CD4-positive, alpha-beta T cell (primary cell): ENCODE results near the gene GALK1. TPM values are rescaled to one million over a fixed set of nuclear protein-coding genes. Genes with fewer than 3 reads are reported as not detected.

Experiments used
- ATAC-seq: fragments of 200-7000 bp; cut with Tn5 transposase; one replicate; pipeline ENCODE4 v1.10.0; 2022; ENCODE audit warnings: mild to moderate bottlenecking; ENCODE audit not compliant: poor library complexity
- CTCF ChIA-PET: fragments of 350-600 bp; sonication (Branson Sonifier 250); formaldehyde crosslinking; loops from one replicate; lab custom pipeline; 2021; ENCODE audit warnings: antibody characterized with exemption, inconsistent platforms; lab: Charles Lee
- POLR2A ChIA-PET: fragments of 350-600 bp; sonication (Branson Sonifier 250); formaldehyde crosslinking; loops from one replicate; lab custom pipeline; 2021; ENCODE audit warnings: antibody characterized with exemption, inconsistent platforms; lab: Charles Lee
- DNase-seq, 14 experiments: peaks; one replicate each; pipeline ENCODE4 v3.0.0-alpha.2; 2013 to 2020; ENCODE audit warnings: mixed read lengths in 2 of 14
- H3K27ac ChIP-seq, 2 donors: one replicate each; pipeline versions ENCODE4 v1.5.1 to v1.7.0; 2013; ENCODE audit warnings: low read length in 2 of 2, low read depth in 1 of 2, mild to moderate bottlenecking in 1 of 2
- H3K27me3 ChIP-seq, 2 experiments: 1 replicate in 1 of 2; 2 replicates in 1 of 2; pipeline versions ENCODE4 v1.6.1 to v1.7.0; 2013; ENCODE audit warnings: low read length in 2 of 2, control low read depth in 1 of 2, mild to moderate bottlenecking in 1 of 2, moderate library complexity in 1 of 2; ENCODE audit not compliant: insufficient read depth in 2 of 2, control insufficient read depth in 1 of 2
- H3K36me3 ChIP-seq: one replicate; pipeline ENCODE4 v1.6.1; 2013; ENCODE audit warnings: low read length, control low read depth; ENCODE audit not compliant: insufficient read depth
- H3K4me1 ChIP-seq: one replicate; pipeline ENCODE4 v1.6.1; 2013; ENCODE audit warnings: low read length, control low read depth; ENCODE audit not compliant: insufficient read depth
- H3K4me3 ChIP-seq: one replicate; pipeline ENCODE4 v1.5.1; 2013; ENCODE audit warnings: mild to moderate bottlenecking, low read length, moderate library complexity
- H3K9me3 ChIP-seq, 2 experiments: 1 replicate in 1 of 2; 2 replicates in 1 of 2; pipeline versions ENCODE4 v1.6.1 to v1.7.0; 2013; ENCODE audit warnings: low read length in 2 of 2, mild to moderate bottlenecking in 2 of 2, control low read depth in 1 of 2, moderate library complexity in 1 of 2; ENCODE audit not compliant: control insufficient read depth in 1 of 2, insufficient read depth in 1 of 2
- H3K27ac Mint-ChIP-seq: one replicate; pipeline ENCODE4 v1.8.0; 2020; ENCODE audit warnings: mixed read lengths
- H3K27me3 Mint-ChIP-seq: one replicate; pipeline ENCODE4 v1.8.0; 2021; ENCODE audit warnings: mixed read lengths
- H3K36me3 Mint-ChIP-seq: one replicate; pipeline ENCODE4 v1.8.0; 2021; ENCODE audit warnings: low read depth, mixed read lengths
- H3K4me1 Mint-ChIP-seq: one replicate; pipeline ENCODE4 v1.8.0; 2021; ENCODE audit warnings: low read depth, mixed read lengths
- H3K4me3 Mint-ChIP-seq: one replicate; pipeline ENCODE4 v1.8.0; 2020; ENCODE audit warnings: mild to moderate bottlenecking, mixed read lengths
- H3K9me3 Mint-ChIP-seq: one replicate; pipeline ENCODE4 v1.8.0; 2020; ENCODE audit warnings: mixed read lengths
- intact Hi-C, 2 experiments: fragments of 100-400 bp; cut with DNase I in 1 of 2; cut with micrococcal nuclease in 1 of 2; formaldehyde crosslinking; loops; one replicate each; pipeline versions ENCODE4 v1.15.1 to v1.9.0; 2023 to 2025; cut with DNase I, micrococcal nuclease
- total RNA-seq, 174 experiments: library from RNA in 2 of 174; stranded (reverse) in 2 of 174; gene quantifications; one replicate each; pipeline ENCODE4 v1.2.3 and lab custom pipeline; 2021 to 2026
- TF ChIP-seq, protein P1 (sequence below): fragments of 200-600 bp; IDR thresholded peaks from one replicate; pipeline ENCODE4 v1.8.0; 2022; ENCODE audit warnings: antibody characterized with exemption, mild to moderate bottlenecking

The GALK1 gene
- total RNA-seq, 2 experiments from 2014 or later: 5.9 to 6.0 TPM

DNA sequence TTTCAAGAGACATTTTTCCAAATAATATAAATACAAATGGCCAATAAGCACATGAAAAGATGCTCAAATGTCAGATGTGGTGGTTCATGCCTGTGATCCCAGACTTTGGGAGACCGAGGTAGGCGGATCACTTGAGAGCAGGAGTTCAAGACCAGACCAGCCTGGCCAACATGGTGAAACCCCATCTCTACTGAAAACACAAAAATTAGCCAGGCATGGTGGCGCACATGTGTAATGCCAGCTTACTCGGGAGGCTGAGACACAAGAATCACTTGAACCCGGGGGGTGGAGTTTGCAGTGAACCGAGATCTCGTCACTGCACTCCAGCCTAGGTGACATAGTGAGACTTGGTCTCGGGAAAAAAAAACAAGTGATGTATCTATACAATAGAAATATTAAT is 2.9 kb upstream of the GALK1 start:
- no peaks in the 10 kb centered on the region for H3K9me3 ChIP-seq
- POLR2A ChIA-PET: interaction anchor here (1.7 kb wide), 1 partner anchor 10 kb away, joined by 6 read pairs; no protein-coding TSS in a partner anchor
- H3K27ac Mint-ChIP-seq: no peak overlapping the region
- no peaks in the 10 kb centered on the region for H3K27me3 Mint-ChIP-seq
- H3K4me1 Mint-ChIP-seq: peaks cover 12% of the 10 kb centered on the region
- H3K4me3 ChIP-seq: no peak overlapping the region
- H3K9me3 Mint-ChIP-seq: no peaks in the 10 kb centered on the region
- no peaks in the 10 kb centered on the region for H3K36me3 Mint-ChIP-seq
- no peaks in the 10 kb centered on the region for H3K36me3 ChIP-seq
- no peak overlapping the region for H3K4me3 Mint-ChIP-seq
- no peak for ATAC-seq
- CTCF ChIA-PET: no interaction called here
- peaks cover 24% of the 10 kb centered on the region for H3K4me1 ChIP-seq
- H3K27me3 ChIP-seq: no peaks in the 10 kb centered on the region
- intact Hi-C loops: loop anchor here in 1 of 2 experiments (5.0 kb wide), 1 partner anchor 59 kb away; no protein-coding TSS in a partner anchor
- no peak overlapping the region for H3K27ac ChIP-seq
- TF ChIP-seq, protein P1, sequence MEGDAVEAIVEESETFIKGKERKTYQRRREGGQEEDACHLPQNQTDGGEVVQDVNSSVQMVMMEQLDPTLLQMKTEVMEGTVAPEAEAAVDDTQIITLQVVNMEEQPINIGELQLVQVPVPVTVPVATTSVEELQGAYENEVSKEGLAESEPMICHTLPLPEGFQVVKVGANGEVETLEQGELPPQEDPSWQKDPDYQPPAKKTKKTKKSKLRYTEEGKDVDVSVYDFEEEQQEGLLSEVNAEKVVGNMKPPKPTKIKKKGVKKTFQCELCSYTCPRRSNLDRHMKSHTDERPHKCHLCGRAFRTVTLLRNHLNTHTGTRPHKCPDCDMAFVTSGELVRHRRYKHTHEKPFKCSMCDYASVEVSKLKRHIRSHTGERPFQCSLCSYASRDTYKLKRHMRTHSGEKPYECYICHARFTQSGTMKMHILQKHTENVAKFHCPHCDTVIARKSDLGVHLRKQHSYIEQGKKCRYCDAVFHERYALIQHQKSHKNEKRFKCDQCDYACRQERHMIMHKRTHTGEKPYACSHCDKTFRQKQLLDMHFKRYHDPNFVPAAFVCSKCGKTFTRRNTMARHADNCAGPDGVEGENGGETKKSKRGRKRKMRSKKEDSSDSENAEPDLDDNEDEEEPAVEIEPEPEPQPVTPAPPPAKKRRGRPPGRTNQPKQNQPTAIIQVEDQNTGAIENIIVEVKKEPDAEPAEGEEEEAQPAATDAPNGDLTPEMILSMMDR: no peak
- DNase-seq: no peak

DNA sequence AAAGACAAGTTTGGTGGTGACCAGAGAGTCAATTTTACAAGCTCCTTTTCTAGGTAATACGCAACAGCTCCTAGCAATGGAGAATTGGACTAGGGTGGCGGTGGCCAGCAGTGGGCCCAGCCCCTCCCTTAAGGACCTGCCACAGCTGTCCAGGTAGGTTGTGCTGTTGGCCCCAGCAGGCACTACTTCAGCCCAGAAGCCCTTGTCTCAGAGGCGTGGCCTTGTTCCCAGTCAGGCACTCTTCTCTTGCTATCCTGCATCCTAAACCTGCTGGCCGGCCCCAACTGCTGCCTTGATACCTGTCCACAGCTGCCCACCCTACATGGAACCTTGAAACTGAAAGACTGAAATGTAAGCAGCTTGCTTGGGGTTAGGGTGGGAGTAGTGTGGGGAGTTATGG is 989 bp upstream of the GALK1 start:
- no peaks in the 10 kb centered on the region for H3K36me3 Mint-ChIP-seq
- H3K4me3 Mint-ChIP-seq: peak overlapping the region; percentile 52
- H3K27ac Mint-ChIP-seq: peak overlapping the region; percentile 20
- H3K4me1 Mint-ChIP-seq: peaks cover 16% of the 10 kb centered on the region
- ChIA-PET CTCF (interaction anchor here (1.1 to 5.5 kb wide), 10 partner anchors 9 to 92 kb away, joined by 3 to 47 read pairs (median 10); partner anchors contain the start of genes UNK and WBP2), POLR2A (interaction anchor here (1.4 to 8.0 kb wide), 5 partner anchors 10 to 65 kb away, joined by 3 to 246 read pairs (median 22); partner anchors contain the start of gene UNK)
- DNase-seq: peak in 1 of 14 experiments; percentile 42
- H3K9me3 Mint-ChIP-seq: no peaks in the 10 kb centered on the region
- intact Hi-C loops: loop anchor here (2.0 to 5.0 kb wide), 3 partner anchors 13 to 61 kb away; a partner anchor contains a TSS
- no peak overlapping the region for H3K4me3 ChIP-seq
- TF ChIP-seq, protein P1: no peak
- H3K27me3 ChIP-seq: no peaks in the 10 kb centered on the region
- no peaks in the 10 kb centered on the region for H3K27me3 Mint-ChIP-seq
- no peaks in the 10 kb centered on the region for H3K36me3 ChIP-seq
- H3K4me1 ChIP-seq: peaks cover 24% of the 10 kb centered on the region
- H3K9me3 ChIP-seq: no peaks in the 10 kb centered on the region
- H3K27ac ChIP-seq: no peak overlapping the region
- ATAC-seq: no peak

- TF ChIP-seq, protein P1: peak; percentile 57
- intact Hi-C loops: loop anchor here (2.0 to 5.0 kb wide), 4 partner anchors 14 to 243 kb away; partner anchors contain the start of gene MRPL38 (in 1 of the 2)
- ChIA-PET CTCF (interaction anchor here (0.6 to 5.5 kb wide), 14 partner anchors 11 to 113 kb away, joined by 3 to 47 read pairs (median 10); partner anchors contain the start of genes UNK and WBP2), POLR2A (interaction anchor here (0.7 to 8.0 kb wide), 13 partner anchors 11 to 216 kb away, joined by 3 to 246 read pairs (median 7); partner anchors contain the start of genes RECQL5, SAP30BP, TRIM65 and UNC13D)
- Mint-ChIP-seq H3K9me3 (no peaks in the 10 kb centered on the region), H3K36me3 (no peaks in the 10 kb centered on the region), H3K4me3 (peak overlapping the region; percentile 74), H3K4me1 (peaks cover 16% of the 10 kb centered on the region), H3K27me3 (no peaks in the 10 kb centered on the region), H3K27ac (peak overlapping the region; percentile 44)
- H3K4me3 ChIP-seq: peak overlapping the region; percentile 65
- DNase-seq: no peak
- peaks cover 24% of the 10 kb centered on the region for H3K4me1 ChIP-seq
- no peaks in the 10 kb centered on the region for H3K27me3 ChIP-seq
- H3K9me3 ChIP-seq: no peaks in the 10 kb centered on the region
- ATAC-seq: no peak
- no peak overlapping the region for H3K27ac ChIP-seq
- no peaks in the 10 kb centered on the region for H3K36me3 ChIP-seq
These were observed 628 bp downstream of the GALK1 start for GRCh38 chr17:75764417-75764710.
